GM18502 (cell line): ENCODE results near the gene ADGRB2.

ENCODE experiments used
- ATAC-seq: cut with Tn5 transposase; IDR thresholded peaks from one replicate; pipeline ENCODE4 v1.9.1; 2021; ENCODE audit warnings: mild to moderate bottlenecking; ENCODE audit not compliant: unreplicated experiment, poor library complexity

ADGRB2 gene

GRCh38 chr1:31764312-31765040 lies at the start of gene ADGRB2:
Gene ADGRB2, minus strand, starts transcription at chr1:31764340. Its CDS starts 7,119 bp downstream, at chr1:31757221.
- ATAC-seq, result no peak

GRCh38 chr1:31812158-31812829 lies 48.2 kb upstream of the ADGRB2 start:
- ATAC-seq, result no peak

- ATAC-seq, result no peak
These were observed 47.5 kb upstream of the ADGRB2 start for GRCh38 chr1:31811605-31812004.

- no peak for ATAC-seq
These were observed 45.6 kb upstream of the ADGRB2 start for GRCh38 chr1:31809698-31810097.

- ATAC-seq, result no peak
These were observed 43.3 kb upstream of the ADGRB2 start for GRCh38 chr1:31807273-31808048.

- ATAC-seq, result no peak
These were observed 41.2 kb upstream of the ADGRB2 start for GRCh38 chr1:31805318-31805717.

GRCh38 chr1:31804098-31804497 lies 40.0 kb upstream of the ADGRB2 start:
- ATAC-seq, result no peak

GRCh38 chr1:31803610-31804009 lies 39.5 kb upstream of the ADGRB2 start:
- ATAC-seq, result no peak

GRCh38 chr1:31802190-31803150 lies 38.3 kb upstream of the ADGRB2 start:
- no peak for ATAC-seq

GRCh38 chr1:31801458-31801857 lies 37.3 kb upstream of the ADGRB2 start:
- ATAC-seq, result no peak

GRCh38 chr1:31800674-31800967 lies 36.5 kb upstream of the ADGRB2 start:
- no peak for ATAC-seq

GRCh38 chr1:31799895-31800673 lies 35.9 kb upstream of the ADGRB2 start:
- ATAC-seq, result no peak

GRCh38 chr1:31799196-31799894 lies 35.2 kb upstream of the ADGRB2 start:
- ATAC-seq, result no peak

GRCh38 chr1:31798433-31799195 lies 34.5 kb upstream of the ADGRB2 start:
- no peak for ATAC-seq

- ATAC-seq, result no peak
These were observed 33.9 kb upstream of the ADGRB2 start for GRCh38 chr1:31798086-31798432.

- no peak for ATAC-seq
These were observed 33.1 kb upstream of the ADGRB2 start for GRCh38 chr1:31797216-31797615.

- no peak for ATAC-seq
These were observed 32.6 kb upstream of the ADGRB2 start for GRCh38 chr1:31796707-31797106.
